GM18867 (cell line): ENCODE data around the gene YPEL3.

Experiments
- ATAC-seq: cut with Tn5 transposase; IDR thresholded peaks from one replicate; pipeline ENCODE4 v1.9.1; 2021; ENCODE audit warnings: mild to moderate bottlenecking, moderate library complexity; ENCODE audit not compliant: unreplicated experiment

YPEL3 gene

GRCh38 chr16:30091474-30092372 is 4.3 kb downstream of the YPEL3 start, which contains the start of gene TBX6:
TSS of gene TBX6 (minus strand) at chr16:30091924. CDS start at chr16:30091193, 731 bp downstream.
- ATAC-seq: peak; percentile 61

- ATAC-seq: no peak
Measured at GRCh38 chr16:30090610-30091331, 5.2 kb downstream of the YPEL3 start.

GRCh38 chr16:30088832-30089624 is 7.0 kb downstream of the YPEL3 start:
- no peak for ATAC-seq

GRCh38 chr16:30088237-30088831 is 7.7 kb downstream of the YPEL3 start:
- ATAC-seq: no peak

GRCh38 chr16:30087181-30087898 is 8.7 kb downstream of the YPEL3 start:
- no peak for ATAC-seq

GRCh38 chr16:30086291-30087140 is 9.5 kb downstream of the YPEL3 start:
- ATAC-seq: no peak

GRCh38 chr16:30085820-30086219 is 10.2 kb downstream of the YPEL3 start:
- no peak for ATAC-seq

- ATAC-seq: no peak
Measured at GRCh38 chr16:30085247-30085646, 10.8 kb downstream of the YPEL3 start.

- ATAC-seq: no peak
Measured at GRCh38 chr16:30084816-30085159, 11.2 kb downstream of the YPEL3 start.

- ATAC-seq: no peak
Measured at GRCh38 chr16:30084096-30084815, 11.8 kb downstream of the YPEL3 start.

- no peak for ATAC-seq
Measured at GRCh38 chr16:30083216-30084055, 12.6 kb downstream of the YPEL3 start.

- ATAC-seq: no peak
Measured at GRCh38 chr16:30082545-30083090, 13.4 kb downstream of the YPEL3 start.

GRCh38 chr16:30079480-30079879 is 16.5 kb downstream of the YPEL3 start:
- no peak for ATAC-seq

GRCh38 chr16:30078744-30079143 is 17.3 kb downstream of the YPEL3 start:
- no peak for ATAC-seq

GRCh38 chr16:30077656-30078055 is 18.4 kb downstream of the YPEL3 start:
- no peak for ATAC-seq

- ATAC-seq: peak; percentile 31
Measured at GRCh38 chr16:30076276-30076791, 19.7 kb downstream of the YPEL3 start.
